ENCODE measurements around the gene IGSF11.

DNA sequence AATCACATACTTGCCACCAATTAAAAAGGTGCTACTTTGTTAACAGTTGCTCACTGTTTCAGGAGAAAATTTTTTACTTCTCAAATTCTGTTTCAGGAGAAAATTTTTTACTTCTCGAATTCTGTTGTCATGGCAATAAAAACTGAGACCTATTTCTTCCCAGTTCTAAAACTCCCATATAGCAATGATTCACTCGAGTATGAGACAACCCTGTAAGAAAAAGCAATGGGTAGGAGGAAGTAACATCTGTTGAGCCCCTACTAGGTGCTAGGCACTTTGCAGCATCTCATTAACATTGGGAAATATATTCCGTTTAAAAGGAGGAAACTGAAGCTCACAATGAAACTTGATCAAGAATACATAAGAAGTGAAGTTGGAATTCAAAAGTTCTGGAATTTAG is 35.1 kb upstream of the IGSF11 start:
- TF ChIP-seq, protein P1, sequence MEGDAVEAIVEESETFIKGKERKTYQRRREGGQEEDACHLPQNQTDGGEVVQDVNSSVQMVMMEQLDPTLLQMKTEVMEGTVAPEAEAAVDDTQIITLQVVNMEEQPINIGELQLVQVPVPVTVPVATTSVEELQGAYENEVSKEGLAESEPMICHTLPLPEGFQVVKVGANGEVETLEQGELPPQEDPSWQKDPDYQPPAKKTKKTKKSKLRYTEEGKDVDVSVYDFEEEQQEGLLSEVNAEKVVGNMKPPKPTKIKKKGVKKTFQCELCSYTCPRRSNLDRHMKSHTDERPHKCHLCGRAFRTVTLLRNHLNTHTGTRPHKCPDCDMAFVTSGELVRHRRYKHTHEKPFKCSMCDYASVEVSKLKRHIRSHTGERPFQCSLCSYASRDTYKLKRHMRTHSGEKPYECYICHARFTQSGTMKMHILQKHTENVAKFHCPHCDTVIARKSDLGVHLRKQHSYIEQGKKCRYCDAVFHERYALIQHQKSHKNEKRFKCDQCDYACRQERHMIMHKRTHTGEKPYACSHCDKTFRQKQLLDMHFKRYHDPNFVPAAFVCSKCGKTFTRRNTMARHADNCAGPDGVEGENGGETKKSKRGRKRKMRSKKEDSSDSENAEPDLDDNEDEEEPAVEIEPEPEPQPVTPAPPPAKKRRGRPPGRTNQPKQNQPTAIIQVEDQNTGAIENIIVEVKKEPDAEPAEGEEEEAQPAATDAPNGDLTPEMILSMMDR (IDR thresholded peaks at IDR 0.05; ENCODE audit: low read depth, low read length, missing input control): no peak
- TF ChIP-seq SP1 (IDR thresholded peaks at IDR 0.05) (no peak), TAF1 (conservative IDR thresholded peaks at IDR 0.05) (no peak), RXRA (IDR thresholded peaks at IDR 0.05) (no peak), RAD21 (IDR thresholded peaks at IDR 0.05) (no peak), GABPA (IDR thresholded peaks at IDR 0.05 in 1 of 2, conservative IDR thresholded peaks at IDR 0.05 in 1 of 2) (no peak)
- TF ChIP-seq, protein P2, sequence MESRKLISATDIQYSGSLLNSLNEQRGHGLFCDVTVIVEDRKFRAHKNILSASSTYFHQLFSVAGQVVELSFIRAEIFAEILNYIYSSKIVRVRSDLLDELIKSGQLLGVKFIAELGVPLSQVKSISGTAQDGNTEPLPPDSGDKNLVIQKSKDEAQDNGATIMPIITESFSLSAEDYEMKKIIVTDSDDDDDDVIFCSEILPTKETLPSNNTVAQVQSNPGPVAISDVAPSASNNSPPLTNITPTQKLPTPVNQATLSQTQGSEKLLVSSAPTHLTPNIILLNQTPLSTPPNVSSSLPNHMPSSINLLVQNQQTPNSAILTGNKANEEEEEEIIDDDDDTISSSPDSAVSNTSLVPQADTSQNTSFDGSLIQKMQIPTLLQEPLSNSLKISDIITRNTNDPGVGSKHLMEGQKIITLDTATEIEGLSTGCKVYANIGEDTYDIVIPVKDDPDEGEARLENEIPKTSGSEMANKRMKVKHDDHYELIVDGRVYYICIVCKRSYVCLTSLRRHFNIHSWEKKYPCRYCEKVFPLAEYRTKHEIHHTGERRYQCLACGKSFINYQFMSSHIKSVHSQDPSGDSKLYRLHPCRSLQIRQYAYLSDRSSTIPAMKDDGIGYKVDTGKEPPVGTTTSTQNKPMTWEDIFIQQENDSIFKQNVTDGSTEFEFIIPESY (IDR thresholded peaks at IDR 0.05): no peak
- TF ChIP-seq, protein P3, sequence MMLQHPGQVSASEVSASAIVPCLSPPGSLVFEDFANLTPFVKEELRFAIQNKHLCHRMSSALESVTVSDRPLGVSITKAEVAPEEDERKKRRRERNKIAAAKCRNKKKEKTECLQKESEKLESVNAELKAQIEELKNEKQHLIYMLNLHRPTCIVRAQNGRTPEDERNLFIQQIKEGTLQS (IDR thresholded peaks at IDR 0.05): no peak
